Mucosa of descending colon (tissue), 3 donors: ENCODE data around the gene WDR55. TPM values are rescaled to one million over a fixed set of nuclear protein-coding genes. Genes with fewer than 3 reads are reported as not detected.
A peak's percentile ranks its signal among the peaks of the same experiment; 100 is the strongest.
"Not testable (repeated sequence)": the region's sequence is repeated elsewhere in the genome, so short reads cannot be mapped to it uniquely, and the experiment has no call there.

Experiments used
- ATAC-seq: fragments of 200-7000 bp; cut with Tn5 transposase; one replicate; pipeline ENCODE4 v1.9.1; 2020; ENCODE audit warnings: mild to moderate bottlenecking, moderate library complexity
- DNase-seq, 3 donors: peaks; one replicate each; pipeline ENCODE4 v3.0.0-alpha.2; 2020
- H3K36me3 ChIP-seq: fragments of 200-600 bp; one replicate; pipeline ENCODE4 v1.8.0; 2021; ENCODE audit warnings: low read depth, mild to moderate bottlenecking
- H3K4me1 ChIP-seq: fragments of 200-600 bp; one replicate; pipeline ENCODE4 v1.8.0; 2021; ENCODE audit warnings: low read depth, mild to moderate bottlenecking
- H3K4me3 ChIP-seq: fragments of 200-600 bp; one replicate; pipeline ENCODE4 v1.8.0; 2021; ENCODE audit warnings: mild to moderate bottlenecking
- H3K9me3 ChIP-seq: fragments of 200-600 bp; one replicate; pipeline ENCODE4 v1.8.0; 2021; ENCODE audit warnings: mild to moderate bottlenecking
- intact Hi-C, 2 donors: fragments of 100-400 bp; cut with DNase I in 1 of 2; cut with micrococcal nuclease in 1 of 2; formaldehyde crosslinking; loops; one replicate each; pipeline versions ENCODE4 v1.11.0 to v1.11.1; 2022; cut with DNase I, micrococcal nuclease
- long read RNA-seq, 2 donors: library from polyadenylated mRNA; unstranded; transcript quantifications; one replicate each; pipeline ENCODE4 v2.0.0, GENCODE V29; 2019 to 2021
- total RNA-seq, 3 donors: library from RNA; stranded (reverse); fragmentation: NEBNext Ultra II Directional in 2 of 3; extraction: Animal tissue kit (Norgen Biotek cat#: 25700) in 2 of 3; gene quantifications; one replicate each; pipeline versions ENCODE4 v1.2.1 to v1.2.4, GENCODE V29; 2021 to 2023
- TF ChIP-seq, protein P1 (sequence below): fragments of 200-600 bp; IDR thresholded peaks from one replicate; pipeline ENCODE4 v1.8.0; 2022; ENCODE audit warnings: antibody characterized with exemption, mild to moderate bottlenecking
- donor health status: DM: no; HTN: no; CAD: no; lungs with moderate emphysema.
- donor health status: DM: no; HTN: no; CAD: no.
- donor health status: DM: no; HTN: yes; CAD: no.

Gene WDR55, protein sequence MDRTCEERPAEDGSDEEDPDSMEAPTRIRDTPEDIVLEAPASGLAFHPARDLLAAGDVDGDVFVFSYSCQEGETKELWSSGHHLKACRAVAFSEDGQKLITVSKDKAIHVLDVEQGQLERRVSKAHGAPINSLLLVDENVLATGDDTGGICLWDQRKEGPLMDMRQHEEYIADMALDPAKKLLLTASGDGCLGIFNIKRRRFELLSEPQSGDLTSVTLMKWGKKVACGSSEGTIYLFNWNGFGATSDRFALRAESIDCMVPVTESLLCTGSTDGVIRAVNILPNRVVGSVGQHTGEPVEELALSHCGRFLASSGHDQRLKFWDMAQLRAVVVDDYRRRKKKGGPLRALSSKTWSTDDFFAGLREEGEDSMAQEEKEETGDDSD
- total RNA-seq, result 10 to 100 TPM; 32.3 to 42.3 (median 42.2) TPM
- long read RNA-seq, donor 1, full-length matches to known transcripts, result 55 of 83 reads
- long read RNA-seq, donor 1, partial matches to known transcripts, result 4 of 83 reads
- long read RNA-seq, donor 1, other reads (novel, unspliced or antisense), result 24 of 83 reads
- long read RNA-seq, donor 2, full-length matches to known transcripts, result 34 of 58 reads
- long read RNA-seq, donor 2, partial matches to known transcripts, result 2 of 58 reads
- long read RNA-seq, donor 2, other reads (novel, unspliced or antisense), result 22 of 58 reads

GRCh38 chr5:140664359-140665119 is at the start of gene WDR55:
Gene WDR55 (plus strand): TSS chr5:140664904. CDS start chr5:140664913, 9 bp downstream.
- intact Hi-C loops, result no loop called here
- ATAC-seq (peak; percentile 98), DNase-seq (peak; percentile 98 to 99 (median 99))
- TF ChIP-seq, protein P1, sequence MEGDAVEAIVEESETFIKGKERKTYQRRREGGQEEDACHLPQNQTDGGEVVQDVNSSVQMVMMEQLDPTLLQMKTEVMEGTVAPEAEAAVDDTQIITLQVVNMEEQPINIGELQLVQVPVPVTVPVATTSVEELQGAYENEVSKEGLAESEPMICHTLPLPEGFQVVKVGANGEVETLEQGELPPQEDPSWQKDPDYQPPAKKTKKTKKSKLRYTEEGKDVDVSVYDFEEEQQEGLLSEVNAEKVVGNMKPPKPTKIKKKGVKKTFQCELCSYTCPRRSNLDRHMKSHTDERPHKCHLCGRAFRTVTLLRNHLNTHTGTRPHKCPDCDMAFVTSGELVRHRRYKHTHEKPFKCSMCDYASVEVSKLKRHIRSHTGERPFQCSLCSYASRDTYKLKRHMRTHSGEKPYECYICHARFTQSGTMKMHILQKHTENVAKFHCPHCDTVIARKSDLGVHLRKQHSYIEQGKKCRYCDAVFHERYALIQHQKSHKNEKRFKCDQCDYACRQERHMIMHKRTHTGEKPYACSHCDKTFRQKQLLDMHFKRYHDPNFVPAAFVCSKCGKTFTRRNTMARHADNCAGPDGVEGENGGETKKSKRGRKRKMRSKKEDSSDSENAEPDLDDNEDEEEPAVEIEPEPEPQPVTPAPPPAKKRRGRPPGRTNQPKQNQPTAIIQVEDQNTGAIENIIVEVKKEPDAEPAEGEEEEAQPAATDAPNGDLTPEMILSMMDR, result no peak
- Histone ChIP-seq H3K4me3 (peak within 1 kb of the TSS; percentile 88), H3K36me3 (no peaks in the 10 kb centered on the region), H3K9me3 (no peaks in the 10 kb centered on the region), H3K4me1 (peaks cover 19% of the 10 kb centered on the region)

GRCh38 chr5:140622301-140622700 is 42.4 kb upstream of the WDR55 start:
- TF ChIP-seq, protein P1, result no peak
- Histone ChIP-seq H3K4me3 (no peak overlapping the region), H3K36me3 (no peaks in the 10 kb centered on the region), H3K9me3 (no peaks in the 10 kb centered on the region), H3K4me1 (no peaks in the 10 kb centered on the region)
- DNase-seq, result no peak
- intact Hi-C loops, result no loop called here
- ATAC-seq, result no peak

DNA sequence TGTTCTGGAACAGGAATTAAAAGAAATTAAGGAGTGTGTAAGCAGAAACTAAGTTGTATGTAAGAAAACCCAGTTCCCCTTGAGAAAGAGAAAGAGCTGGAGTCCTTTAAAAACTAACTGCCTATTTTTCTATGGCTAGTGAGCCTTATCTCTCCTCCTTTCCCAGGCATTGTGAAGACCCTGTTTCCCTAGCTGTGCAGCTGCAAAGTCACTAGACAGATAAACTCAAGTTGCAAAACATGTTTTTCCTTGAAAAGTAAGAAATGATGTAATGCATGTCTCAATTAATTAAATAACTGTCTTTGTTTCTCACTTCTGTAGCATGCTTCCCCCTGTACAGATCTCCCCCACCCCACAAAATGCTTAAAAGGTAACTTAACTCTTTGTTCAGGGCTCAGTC is 41.6 kb upstream of the WDR55 start:
- H3K36me3 ChIP-seq, ATAC-seq, DNase-seq, H3K9me3 ChIP-seq, H3K4me3 ChIP-seq, intact Hi-C loops, H3K4me1 ChIP-seq: not testable (repeated sequence)

- intact Hi-C loops, result not testable (repeated sequence)
These were observed 39.8 kb upstream of the WDR55 start for GRCh38 chr5:140624886-140625285.

DNA sequence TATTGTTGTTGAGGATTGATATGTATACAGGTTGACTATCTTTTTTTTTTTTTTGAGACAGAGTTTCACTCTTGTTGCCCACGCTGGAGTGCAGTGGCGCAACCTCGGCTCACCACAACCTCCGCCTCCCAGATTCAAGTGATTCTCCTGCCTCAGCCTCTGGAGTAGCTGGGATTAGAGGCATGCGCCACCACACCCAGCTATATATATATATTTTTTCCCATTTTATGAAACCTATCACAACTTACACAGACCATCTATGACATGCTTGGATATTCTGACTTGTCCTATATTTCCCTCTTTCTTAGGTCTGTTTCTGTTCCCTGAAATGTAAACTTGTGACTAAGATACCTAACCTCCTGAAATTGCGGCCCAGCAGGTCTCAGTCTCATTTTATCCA is 36.7 kb upstream of the WDR55 start:
- DNase-seq, result no peak
- Histone ChIP-seq H3K4me3 (no peak overlapping the region), H3K4me1 (peaks cover 8% of the 10 kb centered on the region), H3K9me3 (peaks cover 4% of the 10 kb centered on the region), H3K36me3 (no peaks in the 10 kb centered on the region)
- TF ChIP-seq, protein P1, result no peak
- no peak for ATAC-seq
- intact Hi-C loops, result no loop called here

More at GRCh38 chr5:140624886-140625285, 39.8 kb upstream of the WDR55 start:
- not testable (repeated sequence) for H3K9me3 ChIP-seq, DNase-seq, H3K4me1 ChIP-seq, ATAC-seq, H3K4me3 ChIP-seq, H3K36me3 ChIP-seq

- Histone ChIP-seq H3K36me3 (no peaks in the 10 kb centered on the region), H3K9me3 (peaks cover 4% of the 10 kb centered on the region), H3K4me3 (no peak overlapping the region), H3K4me1 (peaks cover 12% of the 10 kb centered on the region)
- ATAC-seq (no peak), DNase-seq (no peak)
- TF ChIP-seq, protein P1, result no peak
- intact Hi-C loops, result no loop called here
These were observed 36.0 kb upstream of the WDR55 start for GRCh38 chr5:140628711-140629110.
